ENCODE measurements around the gene C2CD2. TPM values are rescaled to one million over a fixed set of nuclear protein-coding genes. Genes with fewer than 3 reads are reported as not detected.

C2CD2 gene
- total RNA-seq, 4 donors from 2014 or later = 11.6 to 25.3 (median 18.9) TPM

DNA sequence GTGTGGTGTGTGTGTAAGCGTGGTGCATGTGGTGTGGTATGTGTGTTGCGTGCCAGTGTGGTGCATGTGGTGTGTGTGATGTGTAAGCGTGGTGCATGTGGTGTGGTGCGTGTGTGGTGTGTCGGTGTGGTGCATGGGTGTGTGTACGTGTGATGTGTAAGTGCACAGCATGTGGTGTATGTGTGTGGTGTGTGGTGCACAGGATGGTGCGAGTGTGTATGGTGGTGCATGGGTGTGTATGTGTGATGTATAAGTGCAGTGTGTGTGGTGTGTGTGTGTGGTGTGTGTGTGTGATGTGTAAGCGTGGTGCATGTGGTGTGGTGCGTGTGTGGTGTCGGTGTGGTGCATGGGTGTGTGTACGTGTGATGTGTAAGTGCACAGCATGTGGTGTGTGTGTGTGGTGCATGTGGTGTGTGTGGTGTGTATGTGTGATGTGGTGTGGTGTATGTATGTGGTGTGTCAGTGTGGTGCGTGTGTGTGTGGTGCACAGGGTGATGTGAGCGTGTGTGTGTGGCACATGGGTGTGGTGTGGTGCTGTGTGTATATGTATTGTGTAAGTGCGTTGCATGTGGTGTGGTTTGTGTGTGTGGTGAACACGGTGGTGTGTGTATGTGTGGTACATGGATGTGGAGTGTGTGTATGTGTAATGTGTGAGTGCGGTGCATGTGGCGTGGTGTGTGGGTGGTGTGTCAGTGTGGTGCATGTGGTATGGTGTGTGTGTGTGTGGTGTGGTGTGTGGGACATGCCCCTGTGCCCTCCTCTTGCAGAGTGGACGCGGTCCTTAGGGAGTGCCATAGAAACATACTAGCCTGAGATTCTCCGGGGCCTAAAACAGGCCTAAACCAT is 1.1 kb upstream of the C2CD2 start:
- Histone ChIP-seq H3K36me3 (peaks cover 0 to 3% (median 0%) of the 10 kb centered on the region in 4 donors), H3K27ac (replicated peaks in 1 of 4) (peak overlapping the region in 2 of 4 donors; percentile 72 to 82), H3K4me1 (peaks cover 27 to 68% (median 53%) of the 10 kb centered on the region in 4 donors), H3K9me3 (no peaks in the 10 kb centered on the region), H3K4me3 (peak overlapping the region in 1 of 4 donors; percentile 84), H3K27me3 (no peaks in the 10 kb centered on the region)
- TF ChIP-seq POLR2A (IDR thresholded peaks at IDR 0.05; ENCODE audit: low read depth) (no peak), POLR2AphosphoS5 (IDR thresholded peaks at IDR 0.05) (no peak), EP300 (IDR thresholded peaks at IDR 0.05) (no peak)
- TF ChIP-seq, protein P1, sequence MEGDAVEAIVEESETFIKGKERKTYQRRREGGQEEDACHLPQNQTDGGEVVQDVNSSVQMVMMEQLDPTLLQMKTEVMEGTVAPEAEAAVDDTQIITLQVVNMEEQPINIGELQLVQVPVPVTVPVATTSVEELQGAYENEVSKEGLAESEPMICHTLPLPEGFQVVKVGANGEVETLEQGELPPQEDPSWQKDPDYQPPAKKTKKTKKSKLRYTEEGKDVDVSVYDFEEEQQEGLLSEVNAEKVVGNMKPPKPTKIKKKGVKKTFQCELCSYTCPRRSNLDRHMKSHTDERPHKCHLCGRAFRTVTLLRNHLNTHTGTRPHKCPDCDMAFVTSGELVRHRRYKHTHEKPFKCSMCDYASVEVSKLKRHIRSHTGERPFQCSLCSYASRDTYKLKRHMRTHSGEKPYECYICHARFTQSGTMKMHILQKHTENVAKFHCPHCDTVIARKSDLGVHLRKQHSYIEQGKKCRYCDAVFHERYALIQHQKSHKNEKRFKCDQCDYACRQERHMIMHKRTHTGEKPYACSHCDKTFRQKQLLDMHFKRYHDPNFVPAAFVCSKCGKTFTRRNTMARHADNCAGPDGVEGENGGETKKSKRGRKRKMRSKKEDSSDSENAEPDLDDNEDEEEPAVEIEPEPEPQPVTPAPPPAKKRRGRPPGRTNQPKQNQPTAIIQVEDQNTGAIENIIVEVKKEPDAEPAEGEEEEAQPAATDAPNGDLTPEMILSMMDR (IDR thresholded peaks at IDR 0.05) = no peak
- WGBS = 90% methylated on average over 20 of the region's 20 CpGs
- intact Hi-C loops (cut with DNase I) = loop anchor here (5.0 kb wide), 2 partner anchors 52 to 152 kb away; no protein-coding TSS in a partner anchor
- no peak for DNase-seq (ENCODE audit: extremely low spot score)

DNA sequence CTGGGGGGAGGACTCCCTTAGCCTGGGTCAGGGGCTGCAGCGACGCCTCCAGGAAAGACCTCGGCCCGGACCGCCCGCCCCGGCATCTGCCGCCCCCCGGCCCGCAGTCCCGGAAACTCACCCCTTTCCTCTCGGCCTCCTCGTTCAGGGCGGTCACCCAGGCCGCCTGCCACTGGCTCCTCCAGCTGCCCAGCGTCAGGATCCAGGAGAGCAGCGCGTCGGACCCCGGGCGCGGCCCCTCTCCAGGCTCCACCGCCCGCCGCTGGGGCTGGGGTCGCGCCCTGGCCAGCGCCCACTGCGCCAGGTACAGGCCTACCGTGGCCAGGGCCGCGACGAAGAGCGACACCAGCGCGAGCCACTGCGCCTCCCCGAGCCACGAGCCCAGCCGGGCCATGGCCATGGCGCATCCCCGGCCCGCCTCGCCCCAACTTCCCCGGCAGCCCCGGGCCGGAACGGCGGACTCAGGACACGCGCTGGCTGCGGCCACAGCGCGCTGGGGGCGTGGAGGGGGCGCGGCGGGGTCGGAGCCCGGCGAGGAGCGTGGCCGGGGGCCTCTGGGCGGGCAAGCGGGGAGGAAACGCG is 478 bp downstream of the C2CD2 start:
- Histone ChIP-seq H3K27ac (replicated peaks in 1 of 4) (peak overlapping the region; percentile 62 to 82 (median 72)), H3K27me3 (no peaks in the 10 kb centered on the region), H3K4me3 (peak overlapping the region; percentile 74 to 93 (median 80)), H3K4me1 (peaks cover 28 to 76% (median 58%) of the 10 kb centered on the region in 4 donors), H3K36me3 (peaks cover 0 to 3% (median 0%) of the 10 kb centered on the region in 4 donors), H3K9me3 (no peaks in the 10 kb centered on the region)
- intact Hi-C loops (cut with DNase I) = loop anchor here (5.0 kb wide), 2 partner anchors 54 to 154 kb away; no protein-coding TSS in a partner anchor
- under 1% methylated on average over 34 of the region's 67 CpGs for WGBS
- DNase-seq (ENCODE audit: extremely low spot score) = no peak
- TF ChIP-seq POLR2AphosphoS5 (IDR thresholded peaks at IDR 0.05) (no peak), POLR2A (IDR thresholded peaks at IDR 0.05; ENCODE audit: low read depth) (no peak), EP300 (IDR thresholded peaks at IDR 0.05) (no peak)
- TF ChIP-seq, protein P1 (IDR thresholded peaks at IDR 0.05) = no peak

GRCh38 chr21:41952568-41953248 is 1.1 kb downstream of the C2CD2 start:
- intact Hi-C loops (cut with DNase I) = loop anchor here (5.0 kb wide), 2 partner anchors 55 to 155 kb away; no protein-coding TSS in a partner anchor
- Histone ChIP-seq H3K9me3 (no peaks in the 10 kb centered on the region), H3K27ac (replicated peaks in 1 of 4) (peak overlapping the region; percentile 62 to 82 (median 72)), H3K4me3 (peak overlapping the region; percentile 74 to 93 (median 80)), H3K27me3 (no peaks in the 10 kb centered on the region), H3K4me1 (peaks cover 29 to 76% (median 58%) of the 10 kb centered on the region in 4 donors), H3K36me3 (peaks cover 0 to 3% (median 0%) of the 10 kb centered on the region in 4 donors)
- no peak for TF ChIP-seq POLR2A (IDR thresholded peaks at IDR 0.05; ENCODE audit: low read depth)
- no peak for TF ChIP-seq EP300 (IDR thresholded peaks at IDR 0.05)
- no peak for TF ChIP-seq POLR2AphosphoS5 (IDR thresholded peaks at IDR 0.05)
- TF ChIP-seq, protein P1 (IDR thresholded peaks at IDR 0.05) = no peak
- DNase-seq (ENCODE audit: extremely low spot score) = no peak
- WGBS = 64% methylated on average over 13 of the region's 30 CpGs

DNA sequence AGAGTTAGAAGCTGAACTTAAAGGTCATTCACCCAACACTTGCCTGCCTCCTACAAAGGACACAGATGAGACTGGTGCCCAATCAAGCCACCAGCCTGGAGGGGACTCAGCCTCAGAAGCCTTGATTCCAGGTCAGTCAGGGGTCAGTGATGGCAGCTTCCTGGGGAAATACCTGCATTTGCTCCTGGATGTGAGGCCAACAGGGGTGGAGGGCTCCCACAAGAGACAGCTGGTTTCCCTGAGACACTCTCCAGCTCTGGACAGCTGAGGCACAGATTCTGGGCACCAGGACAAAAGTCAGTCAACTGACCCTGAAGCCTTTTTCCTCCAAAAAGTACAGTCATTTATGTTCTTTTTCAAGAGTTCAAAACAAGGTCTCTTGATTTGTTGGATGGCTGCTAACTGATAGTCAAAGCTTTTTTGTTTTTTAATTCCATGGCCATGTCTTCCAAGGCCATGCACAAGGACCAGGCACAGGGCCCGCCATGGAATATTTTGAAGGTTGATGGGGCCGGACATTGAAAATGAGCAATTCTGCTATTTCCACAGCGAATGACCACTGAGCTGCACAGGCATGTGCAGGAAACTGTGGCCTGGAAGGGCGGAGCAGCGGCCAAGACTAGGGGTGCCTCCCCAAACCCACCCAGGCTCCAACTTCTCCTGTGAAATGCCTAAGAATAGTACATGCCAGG is 1.8 kb downstream of the C2CD2 start:
- DNase-seq (ENCODE audit: extremely low spot score) = no peak
- Histone ChIP-seq H3K27ac (replicated peaks in 1 of 4) (peak overlapping the region in 2 of 4 donors; percentile 19 to 80), H3K36me3 (peaks cover 0 to 3% (median 0%) of the 10 kb centered on the region in 4 donors), H3K4me3 (peak overlapping the region; percentile 74 to 93 (median 80)), H3K4me1 (peaks cover 24 to 73% (median 57%) of the 10 kb centered on the region in 4 donors), H3K27me3 (no peaks in the 10 kb centered on the region), H3K9me3 (no peaks in the 10 kb centered on the region)
- intact Hi-C loops (cut with DNase I) = loop anchor here (5.0 kb wide), 2 partner anchors 55 to 155 kb away; no protein-coding TSS in a partner anchor
- 94% methylated on average over 5 of the region's 5 CpGs for WGBS
- TF ChIP-seq POLR2A (IDR thresholded peaks at IDR 0.05; ENCODE audit: low read depth) = no peak
- TF ChIP-seq EP300 (IDR thresholded peaks at IDR 0.05) = no peak
- TF ChIP-seq, protein P1 (IDR thresholded peaks at IDR 0.05) = no peak
- no peak for TF ChIP-seq POLR2AphosphoS5 (IDR thresholded peaks at IDR 0.05)

Data from esophagus muscularis mucosa (tissue), 4 donors.